GM13977 (cell line): ENCODE measurements around the gene SPDYE1.
"Not testable (repeated sequence)": the region's sequence is repeated elsewhere in the genome, so short reads cannot be mapped to it uniquely, and the experiment has no call there.

Source experiments
- DNase-seq: peaks from one replicate; pipeline ENCODE4 v3.0.0; 2012; ENCODE audit warnings: low spot score
- in situ Hi-C: fragments of 300-500 bp; cut with MboI; formaldehyde crosslinking; loops from one replicate; pipeline ENCODE4 v1.12.0; 2022; ENCODE audit warnings: low sequenced_read_pairs, low pct_unique_long_range_greater_than_20kb, mixed read lengths, inconsistent platforms; ENCODE audit not compliant: unreplicated experiment
- TF ChIP-seq, protein P1 (sequence below): IDR thresholded peaks from 2 replicates; pipeline ENCODE4 v1.5.1; 2012; ENCODE audit warnings: mild to moderate bottlenecking, control low read depth; ENCODE audit not compliant: insufficient read depth; ENCODE audit errors: extremely low read depth, missing control alignments

Gene SPDYE1, protein sequence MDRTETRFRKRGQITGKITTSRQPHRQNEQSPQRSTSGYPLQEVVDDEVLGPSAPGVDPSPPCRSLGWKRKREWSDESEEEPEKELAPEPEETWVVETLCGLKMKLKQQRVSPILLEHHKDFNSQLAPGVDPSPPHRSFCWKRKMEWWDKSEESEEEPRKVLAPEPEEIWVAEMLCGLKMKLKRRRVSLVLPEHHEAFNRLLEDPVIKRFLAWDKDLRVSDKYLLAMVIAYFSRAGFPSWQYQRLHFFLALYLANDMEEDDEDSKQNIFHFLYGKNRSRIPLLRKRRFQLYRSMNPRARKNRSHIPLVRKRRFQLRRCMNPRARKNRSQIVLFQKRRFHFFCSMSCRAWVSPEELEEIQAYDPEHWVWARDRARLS

DNA sequence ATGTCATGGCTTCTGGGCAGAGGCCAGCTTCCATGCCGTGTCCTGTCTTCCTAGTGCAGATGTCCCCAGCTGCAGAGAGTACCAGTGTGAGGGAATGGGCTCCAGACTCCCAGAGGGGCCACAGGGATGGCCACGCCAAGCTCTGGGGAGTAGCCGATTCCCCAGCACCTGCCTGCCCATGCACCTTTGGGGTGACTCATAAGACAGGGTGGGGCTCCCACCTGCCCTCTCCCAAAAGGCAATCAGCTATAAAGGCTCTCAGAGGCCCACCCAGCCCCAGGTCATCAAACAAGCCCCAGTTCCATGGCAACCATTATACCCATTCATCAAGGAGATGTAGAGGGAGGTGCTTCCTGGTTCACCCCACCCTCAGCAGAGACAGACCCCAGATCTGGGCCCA lies at the start of gene SPDYE1:
TSS of gene SPDYE1 (plus strand) at position 366 of the 400 bp plus-strand sequence. CDS start 2,053 bp downstream, outside the sequence.
- in situ Hi-C loops, DNase-seq: not testable (repeated sequence)

DNA sequence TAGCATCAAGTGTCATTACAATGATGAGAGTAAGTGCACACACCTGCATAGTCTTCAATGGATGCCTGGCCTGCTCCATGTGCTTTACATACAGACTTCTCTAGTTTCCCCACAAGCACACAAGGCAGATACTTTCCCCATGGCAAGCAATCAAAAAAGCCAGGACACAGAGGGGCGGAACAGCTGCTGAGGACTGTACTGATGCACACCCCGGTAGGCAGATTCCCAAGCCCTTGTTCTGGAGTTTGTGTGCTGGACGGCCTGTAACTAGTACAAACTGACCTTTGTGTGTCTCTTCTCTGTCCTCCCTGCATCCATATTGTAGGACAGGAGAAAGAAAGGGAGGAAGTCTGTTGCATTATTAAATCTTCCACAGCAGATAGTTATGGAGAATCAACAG lies 45.7 kb upstream of the SPDYE1 start:
- TF ChIP-seq, protein P1, sequence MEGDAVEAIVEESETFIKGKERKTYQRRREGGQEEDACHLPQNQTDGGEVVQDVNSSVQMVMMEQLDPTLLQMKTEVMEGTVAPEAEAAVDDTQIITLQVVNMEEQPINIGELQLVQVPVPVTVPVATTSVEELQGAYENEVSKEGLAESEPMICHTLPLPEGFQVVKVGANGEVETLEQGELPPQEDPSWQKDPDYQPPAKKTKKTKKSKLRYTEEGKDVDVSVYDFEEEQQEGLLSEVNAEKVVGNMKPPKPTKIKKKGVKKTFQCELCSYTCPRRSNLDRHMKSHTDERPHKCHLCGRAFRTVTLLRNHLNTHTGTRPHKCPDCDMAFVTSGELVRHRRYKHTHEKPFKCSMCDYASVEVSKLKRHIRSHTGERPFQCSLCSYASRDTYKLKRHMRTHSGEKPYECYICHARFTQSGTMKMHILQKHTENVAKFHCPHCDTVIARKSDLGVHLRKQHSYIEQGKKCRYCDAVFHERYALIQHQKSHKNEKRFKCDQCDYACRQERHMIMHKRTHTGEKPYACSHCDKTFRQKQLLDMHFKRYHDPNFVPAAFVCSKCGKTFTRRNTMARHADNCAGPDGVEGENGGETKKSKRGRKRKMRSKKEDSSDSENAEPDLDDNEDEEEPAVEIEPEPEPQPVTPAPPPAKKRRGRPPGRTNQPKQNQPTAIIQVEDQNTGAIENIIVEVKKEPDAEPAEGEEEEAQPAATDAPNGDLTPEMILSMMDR = no peak
- in situ Hi-C loops = no loop called here

GRCh38 chr7:43953071-43953470 lies 44.6 kb upstream of the SPDYE1 start:
- in situ Hi-C loops = no loop called here
- TF ChIP-seq, protein P1 = no peak
- no peak for DNase-seq

More for the DNA sequence above, 45.7 kb upstream of the SPDYE1 start:
- no peak for DNase-seq

DNA sequence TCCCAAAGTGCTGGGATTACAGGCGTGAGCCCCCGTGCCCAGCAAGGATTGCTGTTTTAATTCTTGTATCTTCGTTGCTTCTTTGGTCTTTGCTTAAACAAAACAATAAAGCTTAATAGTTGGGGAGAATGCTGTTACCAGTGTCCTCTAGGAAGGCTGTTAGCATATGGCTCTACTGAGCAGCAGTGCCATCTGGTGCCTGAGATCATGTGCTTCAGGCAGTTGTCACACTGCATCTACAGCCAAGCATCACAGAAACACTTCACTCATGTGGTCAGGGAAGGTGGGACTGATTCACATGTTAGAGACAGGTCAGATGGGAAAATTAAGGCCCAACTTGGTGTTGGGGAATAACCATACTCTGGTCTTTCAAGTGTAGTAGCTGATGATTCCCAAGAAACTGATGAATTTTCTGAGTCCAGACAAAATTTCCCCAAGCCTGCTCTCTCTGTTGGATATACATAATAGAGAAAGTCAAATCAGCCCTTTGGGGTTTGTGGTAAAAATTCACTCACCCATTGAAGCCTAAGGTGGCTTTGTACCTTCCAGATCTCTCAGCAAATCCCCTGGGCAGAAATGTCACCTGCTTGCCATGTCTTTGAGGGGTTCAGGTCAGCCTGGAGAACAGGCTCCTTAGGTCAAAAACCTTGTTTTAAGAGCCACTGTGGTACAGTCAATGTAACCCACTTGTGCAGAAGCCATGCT lies 43.0 kb upstream of the SPDYE1 start:
- in situ Hi-C loops = no loop called here
- peak; percentile 63 for DNase-seq

GRCh38 chr7:43956027-43956426 lies 41.7 kb upstream of the SPDYE1 start:
- TF ChIP-seq, protein P1 = no peak
- no peak for DNase-seq
- in situ Hi-C loops = no loop called here

More for the DNA sequence above, 43.0 kb upstream of the SPDYE1 start:
- TF ChIP-seq, protein P1 = peak; percentile 55

- in situ Hi-C loops = no loop called here
- TF ChIP-seq, protein P1 = no peak
- DNase-seq = no peak
These were observed 36.8 kb upstream of the SPDYE1 start for GRCh38 chr7:43960933-43961332.

DNA sequence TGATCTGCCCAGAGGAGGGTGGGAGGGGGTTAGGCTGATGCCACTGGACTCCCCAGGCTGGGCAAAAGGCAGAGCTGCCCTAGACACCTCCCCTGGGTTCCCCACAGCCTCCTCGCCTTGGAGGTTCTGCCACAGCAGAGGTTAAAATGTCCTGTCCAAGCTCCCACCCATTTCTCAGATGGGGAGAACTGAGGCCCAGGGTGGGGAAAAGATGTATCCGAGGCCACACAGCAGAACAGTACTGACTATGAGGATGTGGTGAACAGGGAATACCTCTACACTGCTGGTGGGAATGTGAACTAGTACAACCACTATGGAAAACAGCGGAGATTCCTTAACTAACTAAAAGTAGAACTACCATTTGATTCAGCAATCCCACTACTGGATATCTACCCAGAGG lies 31.3 kb upstream of the SPDYE1 start:
- DNase-seq, in situ Hi-C loops: not testable (repeated sequence)

DNA sequence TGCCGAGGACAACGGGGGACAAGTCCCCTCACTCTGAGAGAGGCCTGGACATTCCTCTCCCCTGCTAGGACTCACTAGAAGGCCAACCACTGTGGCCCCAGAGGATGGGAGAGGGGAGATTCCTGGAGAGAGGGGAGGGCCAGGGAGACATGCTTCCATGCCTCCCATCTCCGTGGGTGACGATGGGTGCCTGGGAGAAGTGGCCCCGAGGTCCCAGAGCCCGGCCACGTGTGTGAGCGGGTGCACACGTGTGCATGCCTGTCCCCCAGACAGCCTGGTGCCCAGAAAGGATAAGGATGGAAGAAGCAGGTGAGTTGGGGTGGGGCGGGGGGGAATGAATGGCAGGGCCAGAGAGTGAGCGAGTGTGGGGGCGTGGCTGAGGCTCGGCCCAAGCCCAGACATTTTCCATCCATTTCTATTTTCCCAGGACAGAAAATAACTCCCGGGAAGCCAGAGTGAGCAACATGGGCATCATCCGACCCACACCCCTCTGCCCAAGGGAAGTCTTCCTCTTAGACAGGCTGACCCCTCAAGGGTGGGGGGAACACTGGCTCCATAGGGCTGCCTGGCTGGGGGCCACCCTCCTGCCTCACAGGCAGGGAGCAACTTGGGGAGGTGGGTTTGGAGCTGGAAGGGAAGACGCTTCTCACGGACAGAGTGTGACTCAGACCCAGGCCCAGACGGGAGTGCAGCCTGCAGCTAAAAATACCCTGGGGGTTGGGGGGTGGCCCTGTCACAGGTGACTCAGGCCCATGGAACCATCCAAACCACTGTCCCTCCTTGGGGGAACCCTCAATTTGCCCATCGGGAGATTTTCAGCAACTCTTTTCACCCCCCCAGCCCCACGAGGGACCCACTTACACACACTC lies 29.3 kb upstream of the SPDYE1 start:
- not testable (repeated sequence) for DNase-seq

DNA sequence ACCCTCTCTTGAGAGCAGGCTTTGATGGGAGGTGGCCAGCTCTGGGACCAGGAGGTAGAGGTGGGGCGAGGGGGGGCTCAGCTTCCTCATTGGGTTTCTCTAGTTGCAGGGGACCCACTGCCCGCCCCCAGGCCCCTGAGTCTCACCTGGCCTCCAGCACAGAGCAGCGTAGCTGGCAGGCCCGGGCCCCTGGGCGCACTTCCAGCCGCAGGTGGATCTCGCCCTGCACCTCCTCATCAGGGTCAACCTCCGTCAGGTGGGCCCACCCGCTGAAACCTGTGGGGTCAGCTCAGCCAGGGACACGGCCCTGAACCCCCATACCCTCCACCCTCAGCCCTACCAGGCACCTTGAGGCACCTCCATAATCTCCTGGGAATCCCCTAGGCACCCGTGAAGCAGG lies 28.1 kb upstream of the SPDYE1 start:
- not testable (repeated sequence) for DNase-seq

More for the DNA sequence above, 29.3 kb upstream of the SPDYE1 start:
- in situ Hi-C loops = not testable (repeated sequence)

GRCh38 chr7:43970698-43971097 lies 27.0 kb upstream of the SPDYE1 start:
- DNase-seq, in situ Hi-C loops: not testable (repeated sequence)

More for the DNA sequence above, 28.1 kb upstream of the SPDYE1 start:
- in situ Hi-C loops = not testable (repeated sequence)
